ENCODE data around the gene ZNF423.

The ZNF423 gene

DNA sequence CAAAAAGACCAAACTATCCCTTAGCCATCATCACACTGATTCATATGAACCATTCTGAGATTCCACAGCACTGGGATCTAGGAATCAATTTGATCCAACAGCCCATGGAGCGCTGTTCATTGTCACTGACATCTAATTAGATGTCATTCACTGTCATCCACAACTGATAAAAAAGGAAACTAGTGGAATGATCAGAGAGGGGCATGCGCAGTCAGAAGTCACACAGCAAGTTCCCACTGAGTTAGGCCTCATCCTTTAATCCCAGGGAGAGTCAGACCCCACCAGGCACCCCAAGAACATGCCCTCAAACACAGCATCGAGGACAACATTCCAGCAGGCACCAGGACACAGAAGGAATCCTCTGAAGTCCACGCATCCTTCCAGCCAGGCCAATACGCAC lies 88.5 kb downstream of the ZNF423 start:
- H2BK5ac ChIP-seq (ENCODE audit: low read depth, low read length, poor library complexity, severe bottlenecking): no peak overlapping the region
- no peak overlapping the region for H2AK5ac ChIP-seq (ENCODE audit: low read length, severe bottlenecking)
- peaks cover 6% of the 10 kb centered on the region for H3K4me1 ChIP-seq (ENCODE audit: control insufficient read depth, insufficient read depth, low read depth, low read length)
- no peaks in the 10 kb centered on the region for H3K36me3 ChIP-seq (ENCODE audit: control insufficient read depth in 1 of 2, insufficient read depth in 2 of 2, low read depth in 1 of 2, low read length in 2 of 2)
- no peak for DNase-seq
- H2AFZ ChIP-seq (ENCODE audit: low read depth, low read length): no peak overlapping the region
- no peak overlapping the region for H2BK12ac ChIP-seq (ENCODE audit: low read length in 2 of 2)
- no peak overlapping the region for H4K8ac ChIP-seq (ENCODE audit: low read length)
- no peak overlapping the region for H3K18ac ChIP-seq (ENCODE audit: low read depth in 1 of 2, low read length in 2 of 2)
- H3K27me3 ChIP-seq (ENCODE audit: control insufficient read depth in 1 of 2, insufficient read depth in 1 of 2, low read length in 2 of 2): peaks cover 0 to 2% of the 10 kb centered on the region in 2 experiments
- no peak overlapping the region for H3K14ac ChIP-seq (ENCODE audit: low read length in 2 of 2)
- H2BK15ac ChIP-seq (ENCODE audit: low read depth, poor library complexity, severe bottlenecking): no peak overlapping the region
- H3K23ac ChIP-seq (ENCODE audit: low read length in 2 of 2): no peak overlapping the region
- H3K4ac ChIP-seq (ENCODE audit: low read depth in 1 of 2, low read length in 2 of 2): no peak overlapping the region
- no peak overlapping the region for H3K9ac ChIP-seq (ENCODE audit: low read length)
- H3K79me1 ChIP-seq (replicated peaks; ENCODE audit: low read length, poor library complexity, severe bottlenecking): peaks cover 3% of the 10 kb centered on the region
- no peak overlapping the region for H3K4me3 ChIP-seq (ENCODE audit: insufficient read depth in 1 of 2, low read depth in 1 of 2, low read length in 2 of 2)
- H3K9me3 ChIP-seq (ENCODE audit: control insufficient read depth, low read length): no peaks in the 10 kb centered on the region
- no peak overlapping the region for H4K91ac ChIP-seq (ENCODE audit: low read length)
- WGBS: 91% methylated on average over 5 of the region's 5 CpGs
- H2BK120ac ChIP-seq (ENCODE audit: low read depth, low read length): no peak overlapping the region
- H3K27ac ChIP-seq (ENCODE audit: low read length, poor library complexity, severe bottlenecking): no peak overlapping the region
- H3K4me2 ChIP-seq (ENCODE audit: low read length, poor library complexity, severe bottlenecking): no peak overlapping the region

DNA sequence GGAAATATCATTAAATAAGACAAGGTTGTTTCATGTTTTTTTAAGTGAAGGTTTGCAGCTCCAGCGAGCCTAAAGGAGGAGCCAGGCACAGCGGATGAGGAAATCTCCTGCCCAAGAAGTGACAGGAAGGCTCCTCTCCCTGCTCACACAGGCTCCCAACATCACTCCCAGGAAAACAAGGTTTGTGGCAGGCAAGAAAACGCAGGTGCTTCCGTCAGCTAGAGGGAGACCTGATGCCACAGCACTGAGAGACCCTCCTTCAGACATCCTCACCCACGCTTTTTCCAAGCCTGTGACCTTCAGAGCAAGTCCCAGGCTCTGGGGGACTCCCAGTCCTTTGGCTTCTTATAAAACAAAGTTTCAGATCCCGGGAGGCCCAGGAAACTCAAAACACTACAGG lies 89.7 kb downstream of the ZNF423 start:
- Histone ChIP-seq H2BK15ac (ENCODE audit: low read depth, poor library complexity, severe bottlenecking) (no peak overlapping the region), H3K9ac (ENCODE audit: low read length) (no peak overlapping the region), H3K23ac (ENCODE audit: low read length in 2 of 2) (no peak overlapping the region), H3K36me3 (ENCODE audit: control insufficient read depth in 1 of 2, insufficient read depth in 2 of 2, low read depth in 1 of 2, low read length in 2 of 2) (no peaks in the 10 kb centered on the region), H4K8ac (ENCODE audit: low read length) (no peak overlapping the region), H3K14ac (ENCODE audit: low read length in 2 of 2) (peak overlapping the region in 1 of 2 experiments; percentile 11), H3K4me3 (ENCODE audit: insufficient read depth in 1 of 2, low read depth in 1 of 2, low read length in 2 of 2) (no peak overlapping the region), H3K27me3 (ENCODE audit: control insufficient read depth in 1 of 2, insufficient read depth in 1 of 2, low read length in 2 of 2) (no peaks in the 10 kb centered on the region), H3K18ac (ENCODE audit: low read depth in 1 of 2, low read length in 2 of 2) (no peak overlapping the region), H3K4ac (ENCODE audit: low read depth in 1 of 2, low read length in 2 of 2) (no peak overlapping the region), H2BK12ac (ENCODE audit: low read length in 2 of 2) (no peak overlapping the region), H3K9me3 (ENCODE audit: control insufficient read depth, low read length) (no peaks in the 10 kb centered on the region), H4K91ac (ENCODE audit: low read length) (no peak overlapping the region), H3K4me2 (ENCODE audit: low read length, poor library complexity, severe bottlenecking) (no peak overlapping the region), H2AK5ac (ENCODE audit: low read length, severe bottlenecking) (no peak overlapping the region), H2BK5ac (ENCODE audit: low read depth, low read length, poor library complexity, severe bottlenecking) (no peak overlapping the region), H3K27ac (ENCODE audit: low read length, poor library complexity, severe bottlenecking) (no peak overlapping the region), H3K79me1 (replicated peaks; ENCODE audit: low read length, poor library complexity, severe bottlenecking) (peaks cover 3% of the 10 kb centered on the region), H2BK120ac (ENCODE audit: low read depth, low read length) (no peak overlapping the region), H3K4me1 (ENCODE audit: control insufficient read depth, insufficient read depth, low read depth, low read length) (peaks cover 6% of the 10 kb centered on the region), H2AFZ (ENCODE audit: low read depth, low read length) (no peak overlapping the region)
- no peak for DNase-seq
- 60% methylated on average over 6 of the region's 6 CpGs for WGBS

DNA sequence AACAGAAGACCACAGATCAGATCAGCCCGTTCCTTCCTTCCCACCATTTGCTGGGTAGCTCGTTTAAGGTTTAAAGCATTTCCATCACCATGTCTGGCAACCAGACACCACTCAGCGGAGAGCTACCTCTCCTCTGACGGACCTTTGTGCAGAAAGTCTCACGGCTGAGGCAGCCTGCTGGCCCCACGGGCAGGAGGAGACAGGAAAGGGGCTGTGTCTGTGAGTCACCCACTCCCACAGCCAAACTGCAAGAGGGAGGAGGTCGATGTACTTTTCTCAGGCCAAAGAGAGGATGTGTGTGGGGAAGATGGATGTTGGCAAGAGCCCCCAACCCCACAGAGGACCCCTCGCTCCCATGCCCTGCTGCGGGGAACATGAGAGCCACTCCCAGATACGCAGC lies 92.1 kb downstream of the ZNF423 start:
- no peak overlapping the region for H3K9ac ChIP-seq (ENCODE audit: low read length)
- no peak overlapping the region for H3K27ac ChIP-seq (ENCODE audit: low read length, poor library complexity, severe bottlenecking)
- no peak overlapping the region for H2BK5ac ChIP-seq (ENCODE audit: low read depth, low read length, poor library complexity, severe bottlenecking)
- H2AK5ac ChIP-seq (ENCODE audit: low read length, severe bottlenecking): no peak overlapping the region
- H3K4ac ChIP-seq (ENCODE audit: low read depth in 1 of 2, low read length in 2 of 2): no peak overlapping the region
- no peak overlapping the region for H2AFZ ChIP-seq (ENCODE audit: low read depth, low read length)
- H3K27me3 ChIP-seq (ENCODE audit: control insufficient read depth in 1 of 2, insufficient read depth in 1 of 2, low read length in 2 of 2): no peaks in the 10 kb centered on the region
- H3K18ac ChIP-seq (ENCODE audit: low read depth in 1 of 2, low read length in 2 of 2): no peak overlapping the region
- H4K91ac ChIP-seq (ENCODE audit: low read length): no peak overlapping the region
- no peak overlapping the region for H4K8ac ChIP-seq (ENCODE audit: low read length)
- no peak overlapping the region for H2BK120ac ChIP-seq (ENCODE audit: low read depth, low read length)
- no peak overlapping the region for H3K23ac ChIP-seq (ENCODE audit: low read length in 2 of 2)
- H3K9me3 ChIP-seq (ENCODE audit: control insufficient read depth, low read length): no peaks in the 10 kb centered on the region
- H3K79me1 ChIP-seq (replicated peaks; ENCODE audit: low read length, poor library complexity, severe bottlenecking): peaks cover 3% of the 10 kb centered on the region
- H3K4me2 ChIP-seq (ENCODE audit: low read length, poor library complexity, severe bottlenecking): no peak overlapping the region
- H3K4me1 ChIP-seq (ENCODE audit: control insufficient read depth, insufficient read depth, low read depth, low read length): peaks cover 6% of the 10 kb centered on the region
- 37% methylated on average over 8 of the region's 10 CpGs for WGBS
- no peak overlapping the region for H3K4me3 ChIP-seq (ENCODE audit: insufficient read depth in 1 of 2, low read depth in 1 of 2, low read length in 2 of 2)
- H2BK12ac ChIP-seq (ENCODE audit: low read length in 2 of 2): no peak overlapping the region
- no peak overlapping the region for H2BK15ac ChIP-seq (ENCODE audit: low read depth, poor library complexity, severe bottlenecking)
- H3K36me3 ChIP-seq (ENCODE audit: control insufficient read depth in 1 of 2, insufficient read depth in 2 of 2, low read depth in 1 of 2, low read length in 2 of 2): no peaks in the 10 kb centered on the region
- DNase-seq: peak; percentile 9
- no peak overlapping the region for H3K14ac ChIP-seq (ENCODE audit: low read length in 2 of 2)

DNA sequence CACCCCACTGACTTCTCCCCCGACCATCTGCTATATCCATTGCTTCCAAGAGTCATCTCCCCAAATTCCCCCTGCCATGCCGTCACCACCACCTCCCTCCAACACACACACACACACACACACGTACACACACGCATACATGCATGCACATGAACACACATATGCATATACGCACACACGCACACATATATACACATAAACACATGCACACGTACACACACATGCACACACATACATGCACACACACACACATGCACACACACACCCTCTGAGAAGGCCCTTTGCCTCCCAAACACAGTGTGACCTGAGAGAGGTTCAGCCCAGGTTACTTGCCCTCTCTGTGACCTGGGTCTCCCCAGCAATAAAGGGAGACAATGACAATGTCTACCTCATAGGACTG lies 95.1 kb downstream of the ZNF423 start:
- H2BK120ac ChIP-seq (ENCODE audit: low read depth, low read length): no peak overlapping the region
- no peaks in the 10 kb centered on the region for H3K27me3 ChIP-seq (ENCODE audit: control insufficient read depth in 1 of 2, insufficient read depth in 1 of 2, low read length in 2 of 2)
- H2AFZ ChIP-seq (ENCODE audit: low read depth, low read length): no peak overlapping the region
- H2BK5ac ChIP-seq (ENCODE audit: low read depth, low read length, poor library complexity, severe bottlenecking): no peak overlapping the region
- no peak overlapping the region for H3K9ac ChIP-seq (ENCODE audit: low read length)
- H3K9me3 ChIP-seq (ENCODE audit: control insufficient read depth, low read length): no peaks in the 10 kb centered on the region
- no peak overlapping the region for H3K14ac ChIP-seq (ENCODE audit: low read length in 2 of 2)
- H3K4me2 ChIP-seq (ENCODE audit: low read length, poor library complexity, severe bottlenecking): no peak overlapping the region
- H3K4me3 ChIP-seq (ENCODE audit: insufficient read depth in 1 of 2, low read depth in 1 of 2, low read length in 2 of 2): no peak overlapping the region
- no peak overlapping the region for H3K27ac ChIP-seq (ENCODE audit: low read length, poor library complexity, severe bottlenecking)
- no peak overlapping the region for H2BK12ac ChIP-seq (ENCODE audit: low read length in 2 of 2)
- WGBS: 84% methylated on average over 7 of the region's 7 CpGs
- no peak overlapping the region for H2AK5ac ChIP-seq (ENCODE audit: low read length, severe bottlenecking)
- no peak overlapping the region for H3K18ac ChIP-seq (ENCODE audit: low read depth in 1 of 2, low read length in 2 of 2)
- no peak overlapping the region for H4K8ac ChIP-seq (ENCODE audit: low read length)
- H3K23ac ChIP-seq (ENCODE audit: low read length in 2 of 2): no peak overlapping the region
- H3K4me1 ChIP-seq (ENCODE audit: control insufficient read depth, insufficient read depth, low read depth, low read length): peaks cover 13% of the 10 kb centered on the region
- DNase-seq: no peak
- H3K36me3 ChIP-seq (ENCODE audit: control insufficient read depth in 1 of 2, insufficient read depth in 2 of 2, low read depth in 1 of 2, low read length in 2 of 2): no peaks in the 10 kb centered on the region
- no peak overlapping the region for H2BK15ac ChIP-seq (ENCODE audit: low read depth, poor library complexity, severe bottlenecking)
- H4K91ac ChIP-seq (ENCODE audit: low read length): no peak overlapping the region
- H3K4ac ChIP-seq (ENCODE audit: low read depth in 1 of 2, low read length in 2 of 2): no peak overlapping the region
- H3K79me1 ChIP-seq (replicated peaks; ENCODE audit: low read length, poor library complexity, severe bottlenecking): peaks cover 5% of the 10 kb centered on the region

Measured in mesenchymal stem cell (in vitro differentiated cells and primary cell).